ENCODE data around the gene UBE2D1.

UBE2D1 gene

GRCh38 chr10:58358947-58359346 lies 24.1 kb downstream of the UBE2D1 start:
- H3K4me1 ChIP-seq (ENCODE audit: insufficient read depth, low read length): no peaks in the 10 kb centered on the region; the same call in 1 of the 2 replicates
- WGBS: no CpG with 5 or more reads among the region's 1 CpG

GRCh38 chr10:58359541-58359940 lies 24.7 kb downstream of the UBE2D1 start:
- no peaks in the 10 kb centered on the region for H3K27me3 ChIP-seq (ENCODE audit: insufficient read depth, low read length)
- H3K9me3 ChIP-seq (ENCODE audit: insufficient read depth, low read depth, low read length): no peaks in the 10 kb centered on the region
- H3K9ac ChIP-seq (ENCODE audit: low read depth, low read length): no peak overlapping the region
- H3K36me3 ChIP-seq (ENCODE audit: insufficient read depth, low read length): peaks cover 30% of the 10 kb centered on the region
- H3K4me3 ChIP-seq (ENCODE audit: low read length): no peak overlapping the region
- WGBS: 88% methylated on average over 3 of the region's 3 CpGs
- no peaks in the 10 kb centered on the region; the same call in 1 of the 2 replicates for H3K4me1 ChIP-seq (ENCODE audit: insufficient read depth, low read length)
- no peak overlapping the region for H3K27ac ChIP-seq (ENCODE audit: low read depth, low read length)

More at GRCh38 chr10:58358947-58359346, 24.1 kb downstream of the UBE2D1 start:
- H3K27ac ChIP-seq (ENCODE audit: low read depth, low read length): no peak overlapping the region
- H3K9me3 ChIP-seq (ENCODE audit: insufficient read depth, low read depth, low read length): no peaks in the 10 kb centered on the region
- peaks cover 25% of the 10 kb centered on the region for H3K36me3 ChIP-seq (ENCODE audit: insufficient read depth, low read length)
- no peak overlapping the region for H3K9ac ChIP-seq (ENCODE audit: low read depth, low read length)
- H3K27me3 ChIP-seq (ENCODE audit: insufficient read depth, low read length): no peaks in the 10 kb centered on the region
- no peak overlapping the region for H3K4me3 ChIP-seq (ENCODE audit: low read length)

GRCh38 chr10:58360412-58361004 lies 25.7 kb downstream of the UBE2D1 start:
- Histone ChIP-seq H3K36me3 (ENCODE audit: insufficient read depth, low read length) (peaks cover 40% of the 10 kb centered on the region), H3K9ac (ENCODE audit: low read depth, low read length) (no peak overlapping the region), H3K4me3 (ENCODE audit: low read length) (no peak overlapping the region), H3K27ac (ENCODE audit: low read depth, low read length) (no peak overlapping the region), H3K4me1 (ENCODE audit: insufficient read depth, low read length) (no peaks in the 10 kb centered on the region), H3K27me3 (ENCODE audit: insufficient read depth, low read length) (no peaks in the 10 kb centered on the region), H3K9me3 (ENCODE audit: insufficient read depth, low read depth, low read length) (no peaks in the 10 kb centered on the region)
- 92% methylated on average over 9 of the region's 9 CpGs for WGBS

- Histone ChIP-seq H3K4me3 (ENCODE audit: low read length) (no peak overlapping the region), H3K9ac (ENCODE audit: low read depth, low read length) (no peak overlapping the region), H3K4me1 (ENCODE audit: insufficient read depth, low read length) (no peaks in the 10 kb centered on the region), H3K9me3 (ENCODE audit: insufficient read depth, low read depth, low read length) (no peaks in the 10 kb centered on the region), H3K27me3 (ENCODE audit: insufficient read depth, low read length) (no peaks in the 10 kb centered on the region), H3K36me3 (ENCODE audit: insufficient read depth, low read length) (peaks cover 47% of the 10 kb centered on the region), H3K27ac (ENCODE audit: low read depth, low read length) (no peak overlapping the region)
- 100% methylated on average over 2 of the region's 2 CpGs for WGBS
Measured at GRCh38 chr10:58361353-58361752, 26.5 kb downstream of the UBE2D1 start.

GRCh38 chr10:58362027-58362789 lies 27.4 kb downstream of the UBE2D1 start:
- WGBS: 88% methylated on average over 1 of the region's 1 CpG
- no peak overlapping the region for H3K4me3 ChIP-seq (ENCODE audit: low read length)

GRCh38 chr10:58367069-58367468 lies 32.3 kb downstream of the UBE2D1 start:
- no peak overlapping the region for H3K9ac ChIP-seq (ENCODE audit: low read depth, low read length)
- H3K36me3 ChIP-seq (ENCODE audit: insufficient read depth, low read length): peaks cover 46% of the 10 kb centered on the region
- H3K27ac ChIP-seq (ENCODE audit: low read depth, low read length): no peak overlapping the region; the same call in 1 of the 2 replicates
- 89% methylated on average over 3 of the region's 3 CpGs for WGBS
- no peaks in the 10 kb centered on the region for H3K9me3 ChIP-seq (ENCODE audit: insufficient read depth, low read depth, low read length)
- H3K4me1 ChIP-seq (ENCODE audit: insufficient read depth, low read length): no peaks in the 10 kb centered on the region
- no peak overlapping the region for H3K4me3 ChIP-seq (ENCODE audit: low read length)
- H3K27me3 ChIP-seq (ENCODE audit: insufficient read depth, low read length): no peaks in the 10 kb centered on the region

More at GRCh38 chr10:58362027-58362789, 27.4 kb downstream of the UBE2D1 start:
- Histone ChIP-seq H3K9me3 (ENCODE audit: insufficient read depth, low read depth, low read length) (no peaks in the 10 kb centered on the region), H3K36me3 (ENCODE audit: insufficient read depth, low read length) (peaks cover 47% of the 10 kb centered on the region), H3K4me1 (ENCODE audit: insufficient read depth, low read length) (no peaks in the 10 kb centered on the region), H3K27me3 (ENCODE audit: insufficient read depth, low read length) (no peaks in the 10 kb centered on the region), H3K9ac (ENCODE audit: low read depth, low read length) (no peak overlapping the region), H3K27ac (ENCODE audit: low read depth, low read length) (no peak overlapping the region)

GRCh38 chr10:58371473-58371872 lies 36.7 kb downstream of the UBE2D1 start:
- no peak overlapping the region for H3K4me3 ChIP-seq (ENCODE audit: low read length)
- H3K36me3 ChIP-seq (ENCODE audit: insufficient read depth, low read length): peaks cover 9% of the 10 kb centered on the region
- no peak overlapping the region for H3K27ac ChIP-seq (ENCODE audit: low read depth, low read length)
- no peaks in the 10 kb centered on the region for H3K27me3 ChIP-seq (ENCODE audit: insufficient read depth, low read length)
- no peaks in the 10 kb centered on the region for H3K4me1 ChIP-seq (ENCODE audit: insufficient read depth, low read length)
- H3K9ac ChIP-seq (ENCODE audit: low read depth, low read length): no peak overlapping the region
- no peaks in the 10 kb centered on the region for H3K9me3 ChIP-seq (ENCODE audit: insufficient read depth, low read depth, low read length)

GRCh38 chr10:58372607-58373441 lies 38.0 kb downstream of the UBE2D1 start:
- Histone ChIP-seq H3K9me3 (ENCODE audit: insufficient read depth, low read depth, low read length) (no peaks in the 10 kb centered on the region), H3K27me3 (ENCODE audit: insufficient read depth, low read length) (no peaks in the 10 kb centered on the region), H3K27ac (ENCODE audit: low read depth, low read length) (no peak overlapping the region), H3K4me3 (ENCODE audit: low read length) (no peak overlapping the region), H3K4me1 (ENCODE audit: insufficient read depth, low read length) (no peaks in the 10 kb centered on the region), H3K36me3 (ENCODE audit: insufficient read depth, low read length) (peaks cover 9% of the 10 kb centered on the region), H3K9ac (ENCODE audit: low read depth, low read length) (no peak overlapping the region)
- 92% methylated on average over 4 of the region's 4 CpGs for WGBS

GRCh38 chr10:58373442-58373827 lies 38.6 kb downstream of the UBE2D1 start:
- no peaks in the 10 kb centered on the region for H3K27me3 ChIP-seq (ENCODE audit: insufficient read depth, low read length)
- no peaks in the 10 kb centered on the region for H3K9me3 ChIP-seq (ENCODE audit: insufficient read depth, low read depth, low read length)
- H3K9ac ChIP-seq (ENCODE audit: low read depth, low read length): no peak overlapping the region
- no peaks in the 10 kb centered on the region for H3K4me1 ChIP-seq (ENCODE audit: insufficient read depth, low read length)
- peaks cover 6% of the 10 kb centered on the region for H3K36me3 ChIP-seq (ENCODE audit: insufficient read depth, low read length)
- H3K4me3 ChIP-seq (ENCODE audit: low read length): no peak overlapping the region
- H3K27ac ChIP-seq (ENCODE audit: low read depth, low read length): no peak overlapping the region
- WGBS: 97% methylated on average over 3 of the region's 3 CpGs

- no peak overlapping the region for H3K27ac ChIP-seq (ENCODE audit: low read depth, low read length)
- H3K36me3 ChIP-seq (ENCODE audit: insufficient read depth, low read length): peaks cover 13% of the 10 kb centered on the region
- H3K27me3 ChIP-seq (ENCODE audit: insufficient read depth, low read length): no peaks in the 10 kb centered on the region
- no peaks in the 10 kb centered on the region for H3K9me3 ChIP-seq (ENCODE audit: insufficient read depth, low read depth, low read length)
- 100% methylated on average over 1 of the region's 2 CpGs for WGBS
- H3K4me3 ChIP-seq (ENCODE audit: low read length): no peak overlapping the region
- H3K4me1 ChIP-seq (ENCODE audit: insufficient read depth, low read length): peaks cover 11% of the 10 kb centered on the region; the same call in 1 of the 2 replicates
- H3K9ac ChIP-seq (ENCODE audit: low read depth, low read length): no peak overlapping the region
Measured at GRCh38 chr10:58382489-58382995, 47.7 kb downstream of the UBE2D1 start.

- WGBS: 93% methylated on average over 3 of the region's 3 CpGs
- H3K4me1 ChIP-seq (ENCODE audit: insufficient read depth, low read length): peaks cover 11% of the 10 kb centered on the region; the same call in 1 of the 2 replicates
- H3K4me3 ChIP-seq (ENCODE audit: low read length): peak overlapping the region; percentile 98
- peaks cover 28% of the 10 kb centered on the region for H3K36me3 ChIP-seq (ENCODE audit: insufficient read depth, low read length)
- H3K27me3 ChIP-seq (ENCODE audit: insufficient read depth, low read length): no peaks in the 10 kb centered on the region
- H3K9me3 ChIP-seq (ENCODE audit: insufficient read depth, low read depth, low read length): no peaks in the 10 kb centered on the region
- H3K27ac ChIP-seq (ENCODE audit: low read depth, low read length): no peak overlapping the region
- no peak overlapping the region for H3K9ac ChIP-seq (ENCODE audit: low read depth, low read length)
Measured at GRCh38 chr10:58384095-58384494, 49.3 kb downstream of the UBE2D1 start.
